HG02642 (cell line): ENCODE measurements around the gene ZNF750.

ENCODE experiments used
- ATAC-seq: cut with Tn5 transposase; IDR thresholded peaks from one replicate; pipeline ENCODE4 v1.9.1; 2021; ENCODE audit warnings: mild to moderate bottlenecking; ENCODE audit not compliant: unreplicated experiment, poor library complexity

Gene ZNF750

GRCh38 chr17:82836823-82837357 is 2.9 kb downstream of the ZNF750 start:
- ATAC-seq = no peak

GRCh38 chr17:82835766-82836512 is 3.9 kb downstream of the ZNF750 start:
- no peak for ATAC-seq

DNA sequence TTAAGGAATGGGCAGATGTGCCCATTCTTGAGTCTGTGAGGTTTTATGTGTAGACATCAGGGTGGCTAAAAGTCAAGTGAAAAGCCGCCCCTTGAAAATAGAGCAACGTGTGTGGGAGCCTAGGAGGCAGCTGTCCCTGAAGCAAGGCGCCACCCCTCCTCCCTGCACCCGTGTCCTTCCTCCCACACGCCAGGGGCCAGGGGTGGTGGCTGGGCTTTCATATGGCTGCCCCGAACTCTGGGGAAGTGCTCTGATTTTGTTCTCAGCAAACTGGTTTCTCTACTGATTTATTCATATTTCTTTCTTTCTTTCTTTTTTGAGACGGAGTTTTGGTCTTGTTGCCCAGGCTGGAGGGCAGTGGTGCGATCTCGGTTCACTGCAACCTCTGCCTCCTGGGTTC is 4.7 kb downstream of the ZNF750 start:
- ATAC-seq = no peak

DNA sequence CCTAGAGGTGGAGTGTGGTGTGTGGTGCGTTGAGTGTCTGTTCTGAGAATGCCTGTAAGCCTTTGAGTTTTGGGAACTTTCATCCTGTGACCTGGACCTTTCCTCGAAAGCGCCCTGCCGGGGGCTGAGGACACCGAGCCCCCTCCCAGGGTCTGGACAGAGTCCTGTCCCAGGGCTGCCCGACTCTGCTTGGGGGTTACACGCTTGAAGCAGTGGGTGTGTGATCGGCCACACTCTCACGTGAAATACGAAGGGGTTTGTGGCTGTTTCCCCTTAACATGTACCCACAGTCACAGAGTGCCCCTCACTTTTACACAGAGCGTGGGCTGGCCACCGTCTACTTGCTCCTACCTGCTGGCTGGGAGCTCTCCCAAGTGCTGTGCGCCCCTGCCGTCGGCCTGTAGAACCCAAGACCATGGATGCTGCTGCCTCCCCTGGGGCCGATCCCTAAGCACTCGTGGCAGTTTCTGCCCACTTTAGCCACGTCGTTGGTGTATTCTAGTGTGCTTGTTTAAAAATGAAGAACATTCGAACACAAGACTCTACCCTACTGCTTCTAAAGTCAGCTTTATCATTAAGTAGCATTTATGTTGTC is 6.8 kb downstream of the ZNF750 start:
- no peak for ATAC-seq

GRCh38 chr17:82832411-82832810 is 7.4 kb downstream of the ZNF750 start:
- no peak for ATAC-seq

- ATAC-seq = no peak
Observed at GRCh38 chr17:82831818-82832200, 8.0 kb downstream of the ZNF750 start.

DNA sequence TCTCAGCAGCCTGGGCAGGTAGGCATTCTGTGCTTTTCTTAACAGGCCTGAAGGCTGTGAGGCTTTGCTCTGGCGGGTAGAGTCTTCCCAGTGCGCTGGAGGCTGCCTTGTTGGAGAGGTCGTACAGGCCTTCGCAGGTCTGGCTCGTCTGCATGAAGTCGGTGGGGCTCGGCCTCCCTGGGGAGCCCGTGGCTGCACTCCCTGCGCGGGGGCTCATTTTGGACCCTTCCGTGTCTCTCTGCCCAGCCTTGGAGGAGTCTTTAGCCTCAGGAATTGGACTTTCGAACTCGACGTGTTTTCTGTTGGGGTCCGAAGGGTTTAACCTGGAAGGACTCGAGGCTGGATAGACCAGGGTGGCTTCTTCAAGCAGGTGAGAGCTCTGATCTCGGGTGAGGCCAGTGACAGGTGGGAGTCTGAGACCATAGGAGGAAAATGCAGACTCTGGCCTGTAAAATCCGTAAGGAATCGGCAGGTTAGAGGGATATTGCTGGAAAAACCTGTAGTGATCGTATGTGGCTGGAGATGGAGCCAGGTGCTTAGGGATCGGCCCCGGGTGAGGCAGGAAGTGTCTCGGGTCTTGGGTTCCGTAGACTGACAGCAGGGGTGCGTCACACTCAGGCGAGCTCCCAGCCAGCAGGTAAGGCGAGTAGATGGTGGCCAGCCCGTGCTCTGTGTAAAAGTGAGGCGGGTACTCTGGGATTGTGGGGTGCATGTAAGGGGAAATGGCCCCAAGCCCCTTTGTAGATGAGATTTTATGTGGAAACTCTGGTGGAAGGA is 8.6 kb downstream of the ZNF750 start:
- no peak for ATAC-seq

- ATAC-seq = no peak
Observed at GRCh38 chr17:82830249-82830661, 9.6 kb downstream of the ZNF750 start.

GRCh38 chr17:82828875-82829487 is 10.8 kb downstream of the ZNF750 start:
- ATAC-seq = no peak

DNA sequence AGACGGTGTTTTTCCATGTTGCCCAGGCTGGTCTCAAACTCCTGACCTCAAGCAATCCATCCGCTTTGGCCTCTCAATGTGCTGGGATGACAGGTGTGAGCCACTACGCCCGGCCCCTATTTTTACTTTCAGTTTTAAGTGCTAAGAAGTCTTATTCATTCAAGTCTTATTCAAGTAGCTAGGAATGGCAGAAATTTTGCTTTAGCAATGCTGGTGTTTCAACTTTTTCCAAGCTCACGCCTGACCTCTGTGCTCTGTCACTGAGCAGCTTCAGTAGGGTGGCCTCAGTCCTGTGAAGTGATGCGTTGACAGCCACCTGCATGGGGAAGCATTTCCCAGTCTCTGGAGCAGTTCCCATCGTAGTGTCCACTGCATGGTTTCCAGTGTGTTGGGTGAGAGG is 12.9 kb downstream of the ZNF750 start:
- no peak for ATAC-seq

GRCh38 chr17:82826211-82826610 is 13.6 kb downstream of the ZNF750 start:
- no peak for ATAC-seq

DNA sequence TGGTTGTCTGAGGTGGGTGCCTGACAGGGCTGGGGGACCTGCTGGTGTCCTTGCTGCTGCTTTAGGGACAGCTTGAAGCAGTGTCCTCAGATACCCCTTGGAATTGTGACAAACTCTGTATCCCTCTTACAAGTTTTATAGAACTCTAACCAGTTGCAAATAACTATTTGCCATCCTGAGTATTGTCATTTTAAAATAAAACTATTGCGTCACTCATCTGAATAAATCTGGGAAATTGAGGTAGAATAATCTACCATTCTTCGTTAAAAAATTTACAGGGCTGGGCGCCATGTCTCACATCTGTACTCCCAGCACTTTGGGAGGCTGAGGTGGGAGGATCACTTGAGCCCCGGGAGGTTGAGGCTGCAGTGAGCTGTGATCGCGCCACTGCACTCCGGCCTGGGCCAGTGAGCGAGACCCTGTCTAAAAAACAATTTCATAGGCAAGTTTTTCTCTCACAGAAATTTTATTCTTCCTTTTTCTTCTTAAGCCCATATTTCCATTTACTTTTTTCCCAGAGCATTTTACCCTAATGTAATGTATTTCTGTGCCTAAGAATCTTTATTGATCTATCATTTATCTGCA is 14.2 kb downstream of the ZNF750 start:
- ATAC-seq = no peak

- no peak for ATAC-seq
Observed at GRCh38 chr17:82823004-82823403, 16.8 kb downstream of the ZNF750 start.

DNA sequence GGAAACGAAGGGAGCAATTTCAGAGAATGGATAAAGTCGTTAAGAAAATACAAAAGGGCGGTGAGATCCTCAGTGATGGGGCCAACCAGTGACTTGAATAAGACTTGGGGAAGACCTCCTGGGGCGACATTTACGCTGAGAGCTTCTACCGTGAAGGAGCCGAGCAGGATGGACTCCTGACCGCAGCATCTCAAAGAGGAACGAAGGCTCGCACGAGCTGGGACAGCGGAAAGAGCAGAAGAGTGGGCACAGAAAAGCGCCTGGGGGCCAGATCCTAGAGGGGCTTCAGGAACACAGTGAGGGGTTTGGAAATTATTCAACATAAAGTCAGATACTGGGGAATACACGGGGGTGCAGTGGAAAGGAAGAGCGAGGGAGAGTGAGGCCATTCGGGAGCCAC is 17.5 kb downstream of the ZNF750 start:
- no peak for ATAC-seq

GRCh38 chr17:82821554-82821953 is 18.3 kb downstream of the ZNF750 start:
- ATAC-seq = no peak

DNA sequence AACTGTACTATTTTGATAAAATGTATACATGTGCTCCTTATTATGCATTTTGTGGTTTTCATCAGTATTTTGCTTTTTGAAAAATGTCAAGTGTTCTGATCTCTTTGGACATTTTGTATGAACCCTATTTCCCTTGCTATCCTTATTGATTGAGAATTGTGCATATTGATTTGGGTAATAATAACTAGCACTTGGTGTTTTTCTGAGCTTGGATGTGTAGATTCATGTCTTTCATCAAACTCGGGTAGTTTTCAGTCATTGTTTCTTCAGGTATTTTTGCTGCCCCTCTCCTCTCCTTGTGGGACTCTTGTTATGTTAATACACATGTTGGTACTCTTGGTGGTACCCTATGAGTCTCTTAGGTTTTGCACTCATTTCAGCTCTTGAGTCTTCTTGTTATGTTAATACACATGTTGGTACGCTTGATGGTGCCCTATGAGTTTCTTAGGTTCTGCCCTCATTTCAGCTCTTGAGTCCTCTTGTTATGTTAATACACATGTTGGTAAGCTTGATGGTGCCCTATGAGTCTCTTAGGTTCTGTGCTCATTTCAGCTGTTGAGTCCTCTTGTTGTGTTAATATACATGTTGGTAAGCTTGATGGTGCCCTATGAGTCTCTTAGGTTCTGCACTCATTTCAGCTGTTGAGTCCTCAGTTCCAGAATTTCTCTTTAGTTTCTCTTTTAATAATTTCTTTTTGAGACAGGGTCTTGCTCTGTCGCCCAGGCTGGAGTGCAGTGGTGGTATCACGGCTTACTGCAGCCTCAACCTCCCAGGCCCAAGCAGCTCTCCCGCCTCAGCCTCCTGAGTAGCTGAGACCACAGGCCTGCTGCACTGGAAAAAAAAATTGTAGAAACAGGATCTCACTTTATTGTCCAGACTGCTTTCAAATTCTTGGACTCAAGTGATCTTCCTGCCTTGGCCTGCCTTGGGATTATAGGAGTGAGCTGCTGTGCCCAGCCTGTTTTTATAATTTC is 19.3 kb downstream of the ZNF750 start:
- ATAC-seq = no peak

- ATAC-seq = no peak
Observed at GRCh38 chr17:82817947-82818346, 21.9 kb downstream of the ZNF750 start.

DNA sequence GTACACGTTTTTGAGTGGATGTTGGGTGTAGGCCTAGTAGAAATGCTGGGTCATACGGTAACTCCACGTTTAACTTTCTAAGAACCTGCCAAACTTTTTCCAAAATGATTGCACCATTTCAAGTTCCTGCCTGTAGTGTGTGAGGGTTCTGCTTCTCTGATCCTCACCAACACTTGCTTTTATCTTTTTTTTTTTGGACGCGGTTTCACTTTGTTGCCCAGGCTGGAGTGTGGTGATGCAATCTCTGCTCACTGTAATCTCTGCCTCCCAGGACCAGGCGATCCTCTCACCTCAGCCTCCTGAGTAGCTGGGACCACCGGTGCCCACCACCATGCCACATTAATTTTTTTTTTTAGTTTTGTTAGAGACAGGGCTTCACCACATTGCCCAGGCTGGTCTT is 23.5 kb downstream of the ZNF750 start:
- no peak for ATAC-seq

- no peak for ATAC-seq
Observed at GRCh38 chr17:82815790-82816305, 24.0 kb downstream of the ZNF750 start.
